ENCODE results near the gene CPA3.

The CPA3 gene

GRCh38 chr3:148856384-148856783, 8.7 kb upstream of the CPA3 start:
- DNase-seq (ENCODE audit: low read depth in 1 of 2, low spot score in 1 of 2): no peak
- H3K27ac ChIP-seq (replicated peaks): no peak overlapping the region
- no peaks in the 10 kb centered on the region for H3K27me3 ChIP-seq (ENCODE audit: insufficient read depth, poor library complexity, severe bottlenecking)
- H3K4me3 ChIP-seq (replicated peaks; ENCODE audit: insufficient read depth, low read length): no peak overlapping the region
- TF ChIP-seq CTCF (IDR thresholded peaks at IDR 0.05; ENCODE audit: insufficient read depth, low read length) (no peak), GABPA (IDR thresholded peaks at IDR 0.05; ENCODE audit: low read depth) (no peak), POLR2AphosphoS5 (IDR thresholded peaks at IDR 0.05; ENCODE audit: low read depth) (no peak), REST (IDR thresholded peaks at IDR 0.05; ENCODE audit: insufficient replicate concordance, low read depth) (no peak), SPI1 (IDR thresholded peaks at IDR 0.05; ENCODE audit: borderline replicate concordance, low read depth) (no peak)

- TF ChIP-seq POLR2AphosphoS5 (IDR thresholded peaks at IDR 0.05; ENCODE audit: low read depth): no peak
- no peak for TF ChIP-seq GABPA (IDR thresholded peaks at IDR 0.05; ENCODE audit: low read depth)
- TF ChIP-seq CTCF (IDR thresholded peaks at IDR 0.05; ENCODE audit: insufficient read depth, low read length): no peak
- TF ChIP-seq REST (IDR thresholded peaks at IDR 0.05; ENCODE audit: insufficient replicate concordance, low read depth): no peak
- no peak for TF ChIP-seq SPI1 (IDR thresholded peaks at IDR 0.05; ENCODE audit: borderline replicate concordance, low read depth)
Observed at GRCh38 chr3:148857316-148857715, 7.8 kb upstream of the CPA3 start.

GRCh38 chr3:148861277-148861869, 3.7 kb upstream of the CPA3 start:
- no peak overlapping the region for H3K27ac ChIP-seq (replicated peaks)
- H3K4me3 ChIP-seq (replicated peaks; ENCODE audit: insufficient read depth, low read length): no peak overlapping the region
- TF ChIP-seq CTCF (IDR thresholded peaks at IDR 0.05; ENCODE audit: insufficient read depth, low read length) (peak; percentile 27), REST (IDR thresholded peaks at IDR 0.05; ENCODE audit: insufficient replicate concordance, low read depth) (no peak)
- no peaks in the 10 kb centered on the region for H3K27me3 ChIP-seq (ENCODE audit: insufficient read depth, poor library complexity, severe bottlenecking)
- DNase-seq (ENCODE audit: low read depth in 1 of 2, low spot score in 1 of 2): peak in 1 of 2 experiments; percentile 3

More at GRCh38 chr3:148857316-148857715, 7.8 kb upstream of the CPA3 start:
- H3K27me3 ChIP-seq (ENCODE audit: insufficient read depth, poor library complexity, severe bottlenecking): no peaks in the 10 kb centered on the region
- H3K4me3 ChIP-seq (replicated peaks; ENCODE audit: insufficient read depth, low read length): no peak overlapping the region
- DNase-seq (ENCODE audit: low read depth in 1 of 2, low spot score in 1 of 2): no peak
- H3K27ac ChIP-seq (replicated peaks): no peak overlapping the region

All from HL-60 (cell line).